Epithelial cell of proximal tubule (primary cell): ENCODE data around the gene CLEC4A. TPM values are rescaled to one million over a fixed set of nuclear protein-coding genes. Genes with fewer than 3 reads are reported as not detected.

Experiments used
- DNase-seq: peaks from one replicate; pipeline ENCODE4 v3.0.0-alpha.2; 2011; ENCODE audit warnings: low read depth
- H3K4me3 ChIP-seq: 2 replicates; pipeline ENCODE4 v1.5.1; 2011; ENCODE audit warnings: low read depth, mild to moderate bottlenecking, low read length
- total RNA-seq: library from RNA; depleted of rRNA; stranded (reverse); fragments of >200 nt; gene quantifications from 2 replicates; pipeline ENCODE4 v1.2.3, GENCODE V29; 2015
- TF ChIP-seq, protein P1 (sequence below): conservative IDR thresholded peaks from 2 replicates; pipeline ENCODE4 v1.5.1; 2012; ENCODE audit warnings: low read depth, mild to moderate bottlenecking, low read length

The CLEC4A gene
- not detected in 2 replicates for total RNA-seq

GRCh38 chr12:8123124-8123912 is at the start of gene CLEC4A:
TSS of gene CLEC4A (plus strand) at chr12:8123617. CDS start at chr12:8123879, 262 bp downstream.
- TF ChIP-seq, protein P1, sequence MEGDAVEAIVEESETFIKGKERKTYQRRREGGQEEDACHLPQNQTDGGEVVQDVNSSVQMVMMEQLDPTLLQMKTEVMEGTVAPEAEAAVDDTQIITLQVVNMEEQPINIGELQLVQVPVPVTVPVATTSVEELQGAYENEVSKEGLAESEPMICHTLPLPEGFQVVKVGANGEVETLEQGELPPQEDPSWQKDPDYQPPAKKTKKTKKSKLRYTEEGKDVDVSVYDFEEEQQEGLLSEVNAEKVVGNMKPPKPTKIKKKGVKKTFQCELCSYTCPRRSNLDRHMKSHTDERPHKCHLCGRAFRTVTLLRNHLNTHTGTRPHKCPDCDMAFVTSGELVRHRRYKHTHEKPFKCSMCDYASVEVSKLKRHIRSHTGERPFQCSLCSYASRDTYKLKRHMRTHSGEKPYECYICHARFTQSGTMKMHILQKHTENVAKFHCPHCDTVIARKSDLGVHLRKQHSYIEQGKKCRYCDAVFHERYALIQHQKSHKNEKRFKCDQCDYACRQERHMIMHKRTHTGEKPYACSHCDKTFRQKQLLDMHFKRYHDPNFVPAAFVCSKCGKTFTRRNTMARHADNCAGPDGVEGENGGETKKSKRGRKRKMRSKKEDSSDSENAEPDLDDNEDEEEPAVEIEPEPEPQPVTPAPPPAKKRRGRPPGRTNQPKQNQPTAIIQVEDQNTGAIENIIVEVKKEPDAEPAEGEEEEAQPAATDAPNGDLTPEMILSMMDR: no peak
- DNase-seq: no peak
- no peak within 1 kb of the TSS for H3K4me3 ChIP-seq

DNA sequence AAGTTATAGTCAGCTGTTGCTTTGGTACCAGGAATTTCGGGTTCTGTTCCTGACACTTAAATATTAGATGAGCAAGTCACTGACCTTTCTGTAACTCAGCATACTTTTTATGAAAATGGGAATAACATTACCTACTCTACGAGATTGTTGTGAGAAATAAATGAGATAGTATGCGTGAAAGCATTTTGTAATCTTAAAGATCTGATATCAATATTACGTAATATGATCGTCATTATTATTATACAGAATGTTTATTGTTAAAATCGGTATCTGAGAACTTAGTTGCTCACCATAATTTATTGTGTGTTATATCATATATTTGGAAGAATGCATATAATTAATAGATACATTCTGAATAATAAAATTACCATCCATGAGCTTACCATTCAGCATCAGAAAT is 47.5 kb upstream of the CLEC4A start:
- no peak overlapping the region for H3K4me3 ChIP-seq
- TF ChIP-seq, protein P1: no peak
- DNase-seq: no peak

- no peak overlapping the region for H3K4me3 ChIP-seq
- TF ChIP-seq, protein P1: no peak
- DNase-seq: no peak
Measured at GRCh38 chr12:8076366-8076765, 47.1 kb upstream of the CLEC4A start.

DNA sequence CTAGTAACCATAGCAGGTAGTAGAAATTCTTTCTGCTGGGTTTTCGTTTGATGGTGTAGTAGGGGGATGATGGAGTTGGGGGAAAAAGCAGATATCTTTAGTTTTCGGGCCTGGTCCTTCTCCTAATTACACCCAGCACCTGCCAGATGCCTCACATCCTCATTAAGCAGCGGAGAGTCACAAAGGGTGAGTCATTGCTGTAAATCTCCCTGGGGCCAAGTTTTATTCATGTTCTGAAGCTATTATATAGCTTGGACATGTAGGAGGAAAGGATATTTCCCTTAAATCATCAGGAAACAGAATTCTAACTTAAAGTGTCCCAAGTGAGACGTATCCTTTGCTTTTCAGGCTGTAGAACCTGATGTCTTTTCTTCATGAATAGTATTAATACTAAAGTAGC is 46.2 kb upstream of the CLEC4A start:
- no peak for DNase-seq
- TF ChIP-seq, protein P1: no peak
- no peak overlapping the region for H3K4me3 ChIP-seq

GRCh38 chr12:8078398-8078797 is 45.0 kb upstream of the CLEC4A start:
- DNase-seq: peak; percentile 32
- TF ChIP-seq, protein P1: peak; percentile 65
- no peak overlapping the region for H3K4me3 ChIP-seq

DNA sequence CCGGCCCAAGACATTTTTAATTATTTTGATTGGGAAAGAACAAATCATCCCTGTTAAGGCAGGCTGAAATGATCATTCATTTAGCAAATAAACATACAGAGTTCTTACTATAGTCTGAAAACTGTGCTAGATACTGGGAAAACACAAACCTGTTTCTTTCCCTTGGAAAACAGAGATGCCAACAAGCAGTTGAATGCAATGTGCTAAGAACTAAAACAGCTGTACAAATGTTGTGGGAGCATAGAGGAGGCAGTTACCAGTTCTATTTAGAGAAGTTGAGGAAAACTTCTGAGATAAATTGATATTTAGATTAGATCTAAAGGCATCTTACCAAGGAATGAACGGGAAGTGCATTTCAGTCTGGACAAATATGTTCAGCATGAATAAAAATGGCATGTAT is 44.5 kb upstream of the CLEC4A start:
- TF ChIP-seq, protein P1: no peak
- DNase-seq: no peak

GRCh38 chr12:8080120-8080519 is 43.3 kb upstream of the CLEC4A start:
- DNase-seq: no peak
- TF ChIP-seq, protein P1: no peak
- no peak overlapping the region for H3K4me3 ChIP-seq

More for the DNA sequence above, 44.5 kb upstream of the CLEC4A start:
- no peak overlapping the region for H3K4me3 ChIP-seq
